Parathyroid adenoma (tissue), 2 donors: ENCODE data around the gene KIFC1.

Source experiments
- H2AFZ ChIP-seq: fragments of 300-600 bp; sonication (generic); one replicate; pipeline ENCODE4 v1.7.0; 2017; ENCODE audit warnings: antibody characterized with exemption, mild to moderate bottlenecking
- H3K27ac ChIP-seq: fragments of 300-600 bp; sonication (generic); one replicate; pipeline ENCODE4 v1.7.0; 2017
- H3K27me3 ChIP-seq: fragments of 300-600 bp; sonication (generic); one replicate; pipeline ENCODE4 v1.7.0; 2017; ENCODE audit warnings: low read length; ENCODE audit not compliant: control insufficient read depth, insufficient read depth
- H3K36me3 ChIP-seq: fragments of 300-600 bp; sonication (generic); one replicate; pipeline ENCODE4 v1.7.0; 2017; ENCODE audit warnings: low read length; ENCODE audit not compliant: control insufficient read depth, insufficient read depth
- H3K4me1 ChIP-seq: fragments of 300-600 bp; sonication (generic); one replicate; pipeline ENCODE4 v1.7.0; 2017; ENCODE audit warnings: control low read depth
- H3K4me2 ChIP-seq: fragments of 300-600 bp; sonication (generic); one replicate; pipeline ENCODE4 v1.7.0; 2017; ENCODE audit warnings: low read length
- H3K4me3 ChIP-seq: fragments of 300-600 bp; sonication (generic); one replicate; pipeline ENCODE4 v1.7.0; 2017; ENCODE audit warnings: low read depth, low read length
- H3K79me2 ChIP-seq: fragments of 300-600 bp; sonication (generic); one replicate; pipeline ENCODE4 v1.7.0; 2017; ENCODE audit warnings: control low read depth
- H3K9ac ChIP-seq: fragments of 300-600 bp; sonication (generic); one replicate; pipeline ENCODE4 v1.7.0; 2017; ENCODE audit warnings: mild to moderate bottlenecking
- H3K9me3 ChIP-seq: fragments of 300-600 bp; sonication (generic); one replicate; pipeline ENCODE4 v1.7.0; 2017; ENCODE audit warnings: low read length; ENCODE audit not compliant: control insufficient read depth
- CTCF ChIP-seq: fragments of 300-600 bp; sonication (generic); IDR thresholded peaks from one replicate; pipeline ENCODE4 v1.7.0; 2017; ENCODE audit warnings: antibody characterized with exemption, mild to moderate bottlenecking
- donor health status: primary hyperparathyroidism.

The KIFC1 gene

GRCh38 chr6:33430334-33430733 lies 38.7 kb downstream of the KIFC1 start:
- Histone ChIP-seq H3K4me1 (peaks cover 11% of the 10 kb centered on the region), H3K27ac (no peak overlapping the region), H3K4me2 (no peak overlapping the region), H3K79me2 (peaks cover 5% of the 10 kb centered on the region), H3K4me3 (no peak overlapping the region), H3K9me3 (no peaks in the 10 kb centered on the region), H3K36me3 (no peaks in the 10 kb centered on the region), H2AFZ (no peak overlapping the region), H3K27me3 (no peaks in the 10 kb centered on the region), H3K9ac (no peak overlapping the region)
- no peak for TF ChIP-seq CTCF

GRCh38 chr6:33430991-33431879 lies 39.6 kb downstream of the KIFC1 start:
- Histone ChIP-seq H3K36me3 (no peaks in the 10 kb centered on the region), H3K79me2 (peaks cover 5% of the 10 kb centered on the region), H3K27me3 (no peaks in the 10 kb centered on the region), H3K9ac (no peak overlapping the region), H3K4me2 (no peak overlapping the region), H2AFZ (no peak overlapping the region), H3K4me1 (peaks cover 11% of the 10 kb centered on the region), H3K27ac (no peak overlapping the region), H3K9me3 (no peaks in the 10 kb centered on the region), H3K4me3 (no peak overlapping the region)
- TF ChIP-seq CTCF, result no peak

GRCh38 chr6:33431880-33432541 lies 40.4 kb downstream of the KIFC1 start:
- Histone ChIP-seq H3K79me2 (peaks cover 5% of the 10 kb centered on the region), H3K9ac (no peak overlapping the region), H3K9me3 (no peaks in the 10 kb centered on the region), H2AFZ (no peak overlapping the region), H3K27me3 (no peaks in the 10 kb centered on the region), H3K4me2 (no peak overlapping the region), H3K4me3 (no peak overlapping the region), H3K4me1 (peaks cover 10% of the 10 kb centered on the region), H3K36me3 (no peaks in the 10 kb centered on the region), H3K27ac (no peak overlapping the region)
- no peak for TF ChIP-seq CTCF

DNA sequence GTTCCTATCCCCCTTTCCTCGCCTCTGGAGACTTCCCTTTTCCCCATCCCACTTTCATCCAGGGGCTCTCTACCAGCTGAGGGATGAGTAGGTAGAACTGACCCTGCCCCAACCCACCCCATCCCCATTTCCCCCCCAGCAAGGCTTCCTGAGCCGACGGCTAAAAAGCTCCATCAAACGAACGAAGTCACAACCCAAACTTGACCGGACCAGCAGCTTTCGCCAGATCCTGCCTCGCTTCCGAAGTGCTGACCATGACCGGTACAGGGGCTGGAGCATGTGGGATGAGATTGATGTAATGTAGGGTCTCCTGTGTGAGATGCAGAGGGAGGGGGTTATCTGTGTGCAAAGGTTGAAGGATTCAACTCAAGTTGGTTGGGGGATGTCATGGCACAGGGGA lies 40.9 kb downstream of the KIFC1 start:
- no peaks in the 10 kb centered on the region for H3K79me2 ChIP-seq
- H3K4me2 ChIP-seq, result no peak overlapping the region
- no peak for TF ChIP-seq CTCF
- no peak overlapping the region for H2AFZ ChIP-seq
- H3K4me1 ChIP-seq, result peaks cover 6% of the 10 kb centered on the region
- H3K27me3 ChIP-seq, result no peaks in the 10 kb centered on the region
- no peak overlapping the region for H3K9ac ChIP-seq
- no peak overlapping the region for H3K4me3 ChIP-seq
- no peaks in the 10 kb centered on the region for H3K36me3 ChIP-seq
- no peak overlapping the region for H3K27ac ChIP-seq
- no peaks in the 10 kb centered on the region for H3K9me3 ChIP-seq
